Activated CD4-positive, CD25-positive, alpha-beta regulatory T cell treated with anti-CD3 and anti-CD28 coated beads, Interleukin-2, amount 50 U/mL, for 16 hours (primary cell): ENCODE measurements around the gene PDYN.

Experiments
- DNase-seq: peaks from one replicate; pipeline ENCODE4 v3.0.0-alpha.2; 2020; ENCODE audit warnings: low read depth, low spot score

The PDYN gene

GRCh38 chr20:1935696-1936366, 58.0 kb downstream of the PDYN start:
- DNase-seq = no peak

- DNase-seq = no peak
These were observed 58.9 kb downstream of the PDYN start for GRCh38 chr20:1934721-1935573.

GRCh38 chr20:1934156-1934555, 59.7 kb downstream of the PDYN start:
- DNase-seq = no peak

GRCh38 chr20:1933465-1933870, 60.4 kb downstream of the PDYN start:
- DNase-seq = no peak

GRCh38 chr20:1932971-1933370, 60.9 kb downstream of the PDYN start:
- no peak for DNase-seq

- no peak for DNase-seq
These were observed 62.0 kb downstream of the PDYN start for GRCh38 chr20:1931830-1932229.

- no peak for DNase-seq
These were observed 63.7 kb downstream of the PDYN start for GRCh38 chr20:1930165-1930564.

GRCh38 chr20:1929460-1929859, 64.4 kb downstream of the PDYN start:
- no peak for DNase-seq

GRCh38 chr20:1928782-1929181, 65.1 kb downstream of the PDYN start:
- no peak for DNase-seq
